ENCODE measurements around the gene GRK4.

GRK4 gene

DNA sequence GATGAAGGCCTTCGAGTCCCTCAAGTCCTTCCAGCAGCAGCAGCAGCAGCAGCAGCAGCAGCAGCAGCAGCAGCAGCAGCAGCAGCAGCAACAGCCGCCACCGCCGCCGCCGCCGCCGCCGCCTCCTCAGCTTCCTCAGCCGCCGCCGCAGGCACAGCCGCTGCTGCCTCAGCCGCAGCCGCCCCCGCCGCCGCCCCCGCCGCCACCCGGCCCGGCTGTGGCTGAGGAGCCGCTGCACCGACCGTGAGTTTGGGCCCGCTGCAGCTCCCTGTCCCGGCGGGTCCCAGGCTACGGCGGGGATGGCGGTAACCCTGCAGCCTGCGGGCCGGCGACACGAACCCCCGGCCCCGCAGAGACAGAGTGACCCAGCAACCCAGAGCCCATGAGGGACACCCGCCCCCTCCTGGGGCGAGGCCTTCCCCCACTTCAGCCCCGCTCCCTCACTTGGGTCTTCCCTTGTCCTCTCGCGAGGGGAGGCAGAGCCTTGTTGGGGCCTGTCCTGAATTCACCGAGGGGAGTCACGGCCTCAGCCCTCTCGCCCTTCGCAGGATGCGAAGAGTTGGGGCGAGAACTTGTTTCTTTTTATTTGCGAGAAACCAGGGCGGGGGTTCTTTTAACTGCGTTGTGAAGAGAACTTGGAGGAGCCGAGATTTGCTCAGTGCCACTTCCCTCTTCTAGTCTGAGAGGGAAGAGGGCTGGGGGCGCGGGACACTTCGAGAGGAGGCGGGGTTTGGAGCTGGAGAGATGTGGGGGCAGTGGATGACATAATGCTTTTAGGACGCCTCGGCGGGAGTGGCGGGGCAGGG lies 111.7 kb downstream of the GRK4 start:
- DNase-seq, result no peak

DNA sequence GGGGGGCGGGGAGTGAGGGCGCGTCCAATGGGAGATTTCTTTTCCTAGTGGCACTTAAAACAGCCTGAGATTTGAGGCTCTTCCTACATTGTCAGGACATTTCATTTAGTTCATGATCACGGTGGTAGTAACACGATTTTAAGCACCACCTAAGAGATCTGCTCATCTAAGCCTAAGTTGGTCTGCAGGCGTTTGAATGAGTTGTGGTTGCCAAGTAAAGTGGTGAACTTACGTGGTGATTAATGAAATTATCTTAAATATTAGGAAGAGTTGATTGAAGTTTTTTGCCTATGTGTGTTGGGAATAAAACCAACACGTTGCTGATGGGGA lies 112.2 kb downstream of the GRK4 start:
- no peak for DNase-seq

DNA sequence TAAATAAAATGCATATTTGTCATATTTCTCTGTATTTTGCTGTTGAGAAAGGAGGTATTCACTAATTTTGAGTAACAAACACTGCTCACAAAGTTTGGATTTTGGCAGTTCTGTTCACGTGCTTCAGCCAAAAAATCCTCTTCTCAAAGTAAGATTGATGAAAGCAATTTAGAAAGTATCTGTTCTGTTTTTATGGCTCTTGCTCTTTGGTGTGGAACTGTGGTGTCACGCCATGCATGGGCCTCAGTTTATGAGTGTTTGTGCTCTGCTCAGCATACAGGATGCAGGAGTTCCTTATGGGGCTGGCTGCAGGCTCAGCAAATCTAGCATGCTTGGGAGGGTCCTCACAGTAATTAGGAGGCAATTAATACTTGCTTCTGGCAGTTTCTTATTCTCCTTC lies 114.4 kb downstream of the GRK4 start:
- DNase-seq, result no peak

DNA sequence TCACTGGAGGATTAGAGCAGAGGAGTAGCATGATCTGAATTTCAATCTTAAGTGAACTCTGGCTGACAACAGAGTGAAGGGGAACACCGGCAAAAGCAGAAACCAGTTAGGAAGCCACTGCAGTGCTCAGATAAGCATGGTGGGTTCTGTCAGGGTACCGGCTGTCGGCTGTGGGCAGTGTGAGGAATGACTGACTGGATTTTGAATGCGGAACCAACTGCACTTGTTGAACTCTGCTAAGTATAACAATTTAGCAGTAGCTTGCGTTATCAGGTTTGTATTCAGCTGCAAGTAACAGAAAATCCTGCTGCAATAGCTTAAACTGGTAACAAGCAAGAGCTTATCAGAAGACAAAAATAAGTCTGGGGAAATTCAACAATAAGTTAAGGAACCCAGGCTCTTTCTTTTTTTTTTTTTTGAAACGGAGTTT lies 116.3 kb downstream of the GRK4 start:
- no peak for DNase-seq

DNA sequence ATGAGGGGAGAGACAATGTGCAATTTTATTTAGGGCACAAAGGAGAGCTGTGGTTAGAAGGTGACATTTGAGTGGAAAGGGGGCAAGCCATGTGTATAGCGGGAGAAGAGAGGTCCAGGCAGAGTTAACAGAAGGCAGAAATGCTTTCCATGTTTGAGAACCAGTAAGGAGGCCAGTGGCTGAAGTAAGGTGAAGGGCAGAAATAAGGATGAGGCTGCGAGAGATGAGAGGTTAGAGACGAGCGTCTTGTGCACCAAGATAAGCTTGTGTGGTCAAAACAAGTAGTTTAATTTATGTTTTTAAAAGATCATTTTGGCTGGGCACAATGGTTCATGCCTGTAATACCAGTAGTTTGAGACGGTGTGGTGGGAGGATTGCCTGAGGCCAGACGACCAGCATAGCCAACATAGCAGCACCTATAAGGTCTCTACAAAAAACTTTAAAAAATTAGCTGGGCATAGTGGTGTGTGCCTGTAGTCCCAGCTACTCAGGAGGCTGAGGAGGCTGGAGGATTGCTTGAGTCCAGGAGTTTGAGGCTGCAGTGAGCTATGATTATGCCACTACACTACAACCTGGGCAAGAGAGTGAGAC lies 119.6 kb downstream of the GRK4 start:
- DNase-seq, result no peak

DNA sequence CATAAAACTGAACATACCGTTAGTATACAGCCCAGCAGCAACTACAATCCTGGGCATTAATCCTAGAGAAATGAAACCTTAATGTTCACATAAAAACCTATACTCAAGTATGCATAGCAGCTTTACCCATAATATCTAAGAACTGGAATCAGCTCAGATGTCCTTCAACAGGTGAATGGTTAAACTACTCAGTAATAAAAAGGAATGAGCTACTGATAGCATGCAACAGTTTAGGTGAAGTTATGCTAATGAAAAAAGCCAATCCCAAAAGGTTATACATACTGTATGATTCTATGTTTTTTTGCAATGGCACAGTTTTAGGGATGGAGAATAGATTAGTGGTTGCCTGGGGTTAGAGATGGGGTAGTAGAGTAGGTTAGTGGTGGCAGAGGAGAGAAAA lies 120.4 kb downstream of the GRK4 start:
- DNase-seq, result no peak

DNA sequence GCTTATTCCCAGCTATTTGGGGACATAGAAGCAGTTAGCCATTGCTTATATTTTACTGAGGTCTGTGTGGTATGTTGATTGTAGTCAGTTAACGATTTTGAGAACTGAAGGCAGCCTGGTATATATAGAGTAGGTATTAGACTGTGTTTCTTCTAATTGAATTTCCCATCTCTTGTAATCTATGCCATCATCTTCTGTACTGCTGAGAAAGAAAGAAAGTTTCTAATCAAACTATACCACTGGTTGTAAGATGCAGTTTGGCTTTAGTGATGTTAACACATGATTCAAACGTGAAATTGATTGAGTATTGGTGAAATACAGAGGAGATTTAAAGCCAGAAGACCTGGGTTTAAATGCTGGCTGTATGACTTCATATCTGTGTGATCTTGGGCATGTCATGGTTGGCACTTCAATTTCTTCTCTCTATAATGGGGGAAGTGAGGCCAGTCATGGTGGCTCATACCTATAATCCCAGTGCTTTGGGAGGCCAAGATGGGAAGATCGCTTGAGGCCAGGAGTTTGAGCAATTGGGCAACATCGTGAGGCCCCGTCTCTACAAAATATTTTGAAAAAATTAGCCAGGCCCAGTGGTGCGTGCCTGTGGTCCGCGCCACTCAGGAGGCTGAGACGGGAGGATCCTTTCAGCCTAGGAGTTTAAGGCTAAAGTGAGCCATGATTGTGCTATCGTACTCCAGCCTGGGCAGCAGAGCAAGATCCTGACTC lies 122.7 kb downstream of the GRK4 start:
- DNase-seq, result no peak

DNA sequence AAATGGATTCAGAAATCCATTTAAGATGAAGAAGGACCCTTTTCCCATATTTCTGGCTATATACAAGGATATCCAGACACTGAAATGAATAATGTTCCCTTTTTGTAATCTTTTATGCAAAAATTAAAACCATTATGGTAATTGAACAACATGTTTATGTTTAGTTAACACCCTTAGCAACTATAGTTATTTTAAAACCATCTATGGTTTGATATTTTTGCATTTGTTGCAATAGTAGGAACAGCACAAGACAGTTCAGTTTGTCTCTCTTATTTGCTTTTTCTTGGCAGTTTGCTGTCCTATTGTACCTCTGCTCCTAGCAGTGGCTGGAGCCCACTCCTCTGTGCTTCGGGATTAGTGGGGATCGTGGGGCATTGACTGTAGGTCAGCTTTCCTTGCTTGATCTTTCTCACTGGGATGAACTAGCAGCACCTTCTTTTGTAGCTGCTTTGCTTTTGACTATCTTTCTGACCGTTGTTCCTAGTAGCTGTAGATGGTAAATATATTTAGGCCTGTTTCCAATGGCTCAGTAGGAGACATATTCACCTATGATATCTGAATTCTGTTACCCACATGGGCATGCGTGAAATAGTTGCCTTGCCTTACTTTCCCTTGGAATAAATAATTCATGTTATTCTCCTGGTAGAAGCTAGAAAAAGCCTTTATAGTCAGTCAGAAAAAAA lies 123.9 kb downstream of the GRK4 start:
- DNase-seq, result no peak
